Nephron progenitor cell (in vitro differentiated cells): ENCODE measurements around the gene MYO1E.

Experiments
- DNase-seq: peaks from one replicate; pipeline ENCODE4 v3.0.0; 2021
- H3K27ac Mint-ChIP-seq: 2 replicates; pipeline ENCODE4 v1.8.0; 2021; ENCODE audit warnings: mild to moderate bottlenecking, moderate library complexity, mixed read lengths
- H3K27me3 Mint-ChIP-seq: 2 replicates; pipeline ENCODE4 v1.8.0; 2021; ENCODE audit warnings: mild to moderate bottlenecking, low read depth, mixed read lengths; ENCODE audit not compliant: poor library complexity
- H3K36me3 Mint-ChIP-seq: 2 replicates; pipeline ENCODE4 v1.8.0; 2021; ENCODE audit warnings: low read depth, mixed read lengths
- H3K4me1 Mint-ChIP-seq: 2 replicates; pipeline ENCODE4 v1.8.0; 2021; ENCODE audit warnings: mixed read lengths
- H3K4me3 Mint-ChIP-seq: 2 replicates; pipeline ENCODE4 v1.8.0; 2021; ENCODE audit warnings: mild to moderate bottlenecking, moderate library complexity, mixed read lengths
- H3K9me3 Mint-ChIP-seq: 2 replicates; pipeline ENCODE4 v1.8.0; 2021; ENCODE audit warnings: mild to moderate bottlenecking, moderate library complexity, mixed read lengths
- CTCF ChIP-seq: fragments of 200-600 bp; sonication (generic); IDR thresholded peaks from 2 replicates; pipeline ENCODE4 v1.5.0; 2021; ENCODE audit warnings: antibody characterized with exemption

MYO1E gene

GRCh38 chr15:59157840-59158700 is 214.6 kb downstream of the MYO1E start:
- Mint-ChIP-seq H3K36me3 (peaks cover 65% of the 10 kb centered on the region), H3K27ac (no peak overlapping the region), H3K4me1 (peaks cover 22% of the 10 kb centered on the region), H3K9me3 (no peaks in the 10 kb centered on the region), H3K27me3 (peaks cover 3% of the 10 kb centered on the region), H3K4me3 (no peak overlapping the region)
- no peak for DNase-seq
- TF ChIP-seq CTCF = no peak

GRCh38 chr15:59157396-59157795 is 215.3 kb downstream of the MYO1E start:
- H3K36me3 Mint-ChIP-seq = peaks cover 66% of the 10 kb centered on the region

DNA sequence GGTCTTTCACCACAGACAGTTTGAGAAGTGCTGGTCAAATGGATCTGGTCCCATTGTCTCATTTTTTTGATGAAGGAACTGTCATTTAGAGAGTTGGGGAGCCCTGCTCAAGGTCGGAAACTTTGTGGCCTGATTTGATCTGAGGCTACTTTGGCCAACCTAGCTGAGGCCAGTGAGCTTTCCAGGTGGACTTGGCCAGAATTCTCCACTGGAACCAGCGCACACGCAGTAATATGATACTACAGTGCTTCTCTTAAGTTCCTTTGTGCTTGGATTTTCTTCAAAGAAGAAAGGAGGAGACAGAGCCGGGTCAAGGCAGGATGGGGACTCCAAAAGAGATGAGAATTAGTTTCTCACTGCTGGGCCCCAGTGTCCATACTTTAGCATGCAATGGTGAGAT is 217.2 kb downstream of the MYO1E start:
- Mint-ChIP-seq H3K4me1 (peaks cover 12% of the 10 kb centered on the region), H3K9me3 (no peaks in the 10 kb centered on the region), H3K4me3 (no peak overlapping the region), H3K27me3 (peaks cover under 1% of the 10 kb centered on the region), H3K36me3 (peaks cover 72% of the 10 kb centered on the region), H3K27ac (peak overlapping the region; percentile 89)
- DNase-seq = no peak
- no peak for TF ChIP-seq CTCF

More at GRCh38 chr15:59157396-59157795, 215.3 kb downstream of the MYO1E start:
- H3K27me3 Mint-ChIP-seq = peaks cover 3% of the 10 kb centered on the region
- peaks cover 22% of the 10 kb centered on the region for H3K4me1 Mint-ChIP-seq
- no peak for TF ChIP-seq CTCF
- no peaks in the 10 kb centered on the region for H3K9me3 Mint-ChIP-seq
- no peak overlapping the region for H3K4me3 Mint-ChIP-seq
- peak overlapping the region; percentile 89 for H3K27ac Mint-ChIP-seq
- no peak for DNase-seq

DNA sequence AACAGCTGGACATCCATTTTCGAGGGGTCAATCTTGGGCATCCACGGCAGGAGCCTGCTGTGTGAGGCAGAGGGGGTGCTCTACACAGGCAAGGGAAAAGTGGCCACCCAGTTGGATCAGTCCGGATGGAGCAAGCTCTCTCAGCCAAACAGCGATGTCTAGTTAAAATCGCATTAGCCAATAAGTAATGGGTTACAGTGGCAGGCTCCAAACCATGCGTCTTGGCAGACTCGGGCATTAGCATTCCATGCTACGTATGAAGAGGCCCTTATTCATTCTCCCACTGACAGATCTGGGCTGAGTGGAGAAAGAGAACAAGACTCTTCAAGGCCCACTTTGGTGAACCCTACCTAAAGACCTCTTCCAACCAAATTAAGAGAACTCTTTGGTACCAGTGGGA is 218.4 kb downstream of the MYO1E start:
- Mint-ChIP-seq H3K27me3 (no peaks in the 10 kb centered on the region), H3K27ac (no peak overlapping the region)

GRCh38 chr15:59153466-59153865 is 219.2 kb downstream of the MYO1E start:
- peaks cover 77% of the 10 kb centered on the region for H3K36me3 Mint-ChIP-seq
- no peak overlapping the region for H3K27ac Mint-ChIP-seq
- DNase-seq = no peak
- H3K9me3 Mint-ChIP-seq = no peaks in the 10 kb centered on the region
- H3K4me1 Mint-ChIP-seq = peaks cover 10% of the 10 kb centered on the region
- peaks cover 1% of the 10 kb centered on the region for H3K27me3 Mint-ChIP-seq
- no peak overlapping the region for H3K4me3 Mint-ChIP-seq
- TF ChIP-seq CTCF = no peak

More for the DNA sequence above, 218.4 kb downstream of the MYO1E start:
- TF ChIP-seq CTCF = no peak
- Mint-ChIP-seq H3K9me3 (no peaks in the 10 kb centered on the region), H3K4me1 (peaks cover 10% of the 10 kb centered on the region), H3K36me3 (peaks cover 75% of the 10 kb centered on the region), H3K4me3 (no peak overlapping the region)
- DNase-seq = no peak
